SH-SY5Y (cell line): ENCODE measurements around the gene TBRG4.

ENCODE experiments used
- GATA2 ChIP-seq: IDR thresholded peaks from 2 replicates; pipeline ENCODE4 v1.6.1; 2011; ENCODE audit warnings: mild to moderate bottlenecking, low read depth, low read length
- GATA3 ChIP-seq: IDR thresholded peaks from 2 replicates; pipeline ENCODE4 v1.6.1; 2011; ENCODE audit warnings: low read depth, mild to moderate bottlenecking, low read length, moderate library complexity

- TF ChIP-seq GATA2: no peak
- no peak for TF ChIP-seq GATA3
Measured at GRCh38 chr7:45131891-45132290, 20.4 kb upstream of the TBRG4 start.
